Measurements from ENCODE around the gene TTLL3. TPM values are rescaled to one million over a fixed set of nuclear protein-coding genes. Genes with fewer than 3 reads are reported as not detected.

TTLL3 gene
- total and polyA plus RNA-seq, 2 of the 13 experiments (the other 11 are each of a cell fraction or from before 2014, with no cell fraction given): 9.5 to 51.2 TPM

- TF ChIP-seq ATF3 (CRISPR knock-in tag; IDR thresholded peaks at IDR 0.05) (no peak), TOE1 (CRISPR knock-in tag; IDR thresholded peaks at IDR 0.05) (no peak), ZNF773 (CRISPR knock-in tag; IDR thresholded peaks at IDR 0.05; ENCODE audit: borderline replicate concordance) (no peak), ZNF543 (CRISPR knock-in tag; IDR thresholded peaks at IDR 0.05) (no peak), SRSF1 (optimal IDR thresholded peaks at IDR 0.05; ENCODE audit: low read depth, low read length) (no peak), RARA (CRISPR knock-in tag; IDR thresholded peaks at IDR 0.05) (peak; percentile 51; the same call in 1 of the 2 replicates), CHD2 (IDR thresholded peaks at IDR 0.05; ENCODE audit: low read depth, low read length) (no peak), ZNF639 (CRISPR knock-in tag; conservative IDR thresholded peaks at IDR 0.05) (no peak; the same call in 1 of the 2 replicates), RXRA (CRISPR knock-in tag; IDR thresholded peaks at IDR 0.05) (peak; percentile 59; the same call in 1 of the 2 replicates), KDM3A (CRISPR knock-in tag; IDR thresholded peaks at IDR 0.05; ENCODE audit: low read depth) (peak; percentile 88), HOXA5 (CRISPR knock-in tag; IDR thresholded peaks at IDR 0.05) (peak; percentile 31; the same call in 1 of the 2 replicates), JUNB (CRISPR knock-in tag; IDR thresholded peaks at IDR 0.05; ENCODE audit: borderline replicate concordance) (no peak), ZNF570 (CRISPR knock-in tag; IDR thresholded peaks at IDR 0.05; ENCODE audit: borderline replicate concordance) (no peak), ZNF703 (CRISPR knock-in tag; IDR thresholded peaks at IDR 0.05; ENCODE audit: borderline replicate concordance) (no peak), THYN1 (CRISPR knock-in tag; IDR thresholded peaks at IDR 0.05; ENCODE audit: borderline replicate concordance, low read depth) (no peak), ZNF782 (CRISPR knock-in tag; IDR thresholded peaks at IDR 0.05; ENCODE audit: borderline replicate concordance) (no peak), SNAI1 (CRISPR knock-in tag; IDR thresholded peaks at IDR 0.05; ENCODE audit: borderline replicate concordance) (no peak), FOXK1 (CRISPR knock-in tag; IDR thresholded peaks at IDR 0.05; ENCODE audit: borderline replicate concordance, low read depth) (no peak), SSRP1 (CRISPR knock-in tag; IDR thresholded peaks at IDR 0.05) (no peak), EEA1 (CRISPR knock-in tag; IDR thresholded peaks at IDR 0.05; ENCODE audit: borderline replicate concordance) (no peak), ZNF800 (CRISPR knock-in tag; IDR thresholded peaks at IDR 0.05) (peak; percentile 73; the same call in 1 of the 2 replicates)
- TF ChIP-seq, protein P1, sequence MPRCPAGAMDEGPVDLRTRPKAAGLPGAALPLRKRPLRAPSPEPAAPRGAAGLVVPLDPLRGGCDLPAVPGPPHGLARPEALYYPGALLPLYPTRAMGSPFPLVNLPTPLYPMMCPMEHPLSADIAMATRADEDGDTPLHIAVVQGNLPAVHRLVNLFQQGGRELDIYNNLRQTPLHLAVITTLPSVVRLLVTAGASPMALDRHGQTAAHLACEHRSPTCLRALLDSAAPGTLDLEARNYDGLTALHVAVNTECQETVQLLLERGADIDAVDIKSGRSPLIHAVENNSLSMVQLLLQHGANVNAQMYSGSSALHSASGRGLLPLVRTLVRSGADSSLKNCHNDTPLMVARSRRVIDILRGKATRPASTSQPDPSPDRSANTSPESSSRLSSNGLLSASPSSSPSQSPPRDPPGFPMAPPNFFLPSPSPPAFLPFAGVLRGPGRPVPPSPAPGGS (CRISPR knock-in tag; IDR thresholded peaks at IDR 0.05): no peak
- TF ChIP-seq, protein P2, sequence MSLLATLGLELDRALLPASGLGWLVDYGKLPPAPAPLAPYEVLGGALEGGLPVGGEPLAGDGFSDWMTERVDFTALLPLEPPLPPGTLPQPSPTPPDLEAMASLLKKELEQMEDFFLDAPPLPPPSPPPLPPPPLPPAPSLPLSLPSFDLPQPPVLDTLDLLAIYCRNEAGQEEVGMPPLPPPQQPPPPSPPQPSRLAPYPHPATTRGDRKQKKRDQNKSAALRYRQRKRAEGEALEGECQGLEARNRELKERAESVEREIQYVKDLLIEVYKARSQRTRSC (CRISPR knock-in tag; IDR thresholded peaks at IDR 0.05; ENCODE audit: low read depth): no peak
- TF ChIP-seq, protein P3, sequence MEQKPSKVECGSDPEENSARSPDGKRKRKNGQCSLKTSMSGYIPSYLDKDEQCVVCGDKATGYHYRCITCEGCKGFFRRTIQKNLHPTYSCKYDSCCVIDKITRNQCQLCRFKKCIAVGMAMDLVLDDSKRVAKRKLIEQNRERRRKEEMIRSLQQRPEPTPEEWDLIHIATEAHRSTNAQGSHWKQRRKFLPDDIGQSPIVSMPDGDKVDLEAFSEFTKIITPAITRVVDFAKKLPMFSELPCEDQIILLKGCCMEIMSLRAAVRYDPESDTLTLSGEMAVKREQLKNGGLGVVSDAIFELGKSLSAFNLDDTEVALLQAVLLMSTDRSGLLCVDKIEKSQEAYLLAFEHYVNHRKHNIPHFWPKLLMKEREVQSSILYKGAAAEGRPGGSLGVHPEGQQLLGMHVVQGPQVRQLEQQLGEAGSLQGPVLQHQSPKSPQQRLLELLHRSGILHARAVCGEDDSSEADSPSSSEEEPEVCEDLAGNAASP (CRISPR knock-in tag; IDR thresholded peaks at IDR 0.05; ENCODE audit: borderline replicate concordance): peak; percentile 55
Measured at GRCh38 chr3:9862391-9863057, 52.5 kb downstream of the TTLL3 start (continued).

Data from HepG2 (cell line).